ENCODE data around the gene KIF26B. TPM values are rescaled to one million over a fixed set of nuclear protein-coding genes. Genes with fewer than 3 reads are reported as not detected.

KIF26B gene
- total and polyA plus RNA-seq, 10 of the 15 experiments (the other 5 are each of a cell fraction or from before 2014, with no cell fraction given): 0.35 to 11.6 (median 2.2) TPM

- intact Hi-C loops (cut with micrococcal nuclease; ENCODE audit: unreplicated experiment): no loop called here
- no peak overlapping the region for H3K9ac ChIP-seq (ENCODE audit: control insufficient read depth, insufficient read depth, low read length)
- no peaks in the 10 kb centered on the region for H3K79me2 ChIP-seq (ENCODE audit: control insufficient read depth, insufficient read depth, low read length)
- ChIA-PET CTCF (interaction anchor here (0.6 to 1.2 kb wide), 2 partner anchors 41 to 220 kb away, joined by 3 read pairs; no protein-coding TSS in a partner anchor), SMC1A (ENCODE audit: uncharacterized antibody, unreplicated experiment) (no interaction called here), RAD21 (ENCODE audit: unreplicated experiment) (no interaction called here), POLR2A (no interaction called here)
- no peak overlapping the region for H3K4me3 ChIP-seq
- BruUV-seq (replicated peaks): no TSS peak
- WGBS (ENCODE audit: insufficient coverage, insufficient replicate concordance, low lambda C conversion rate, missing lambda C conversion rate): 57% methylated on average over 1 of the region's 1 CpG
- no peak overlapping the region for H3K4me2 ChIP-seq (ENCODE audit: control insufficient read depth, insufficient read depth)
- DNase-seq (ENCODE audit: low read depth, low spot score) (no peak), FAIRE-seq (no peak), ATAC-seq (no peak)
- H3K27me3 ChIP-seq (replicated peaks in 1 of 2; ENCODE audit: control insufficient read depth in 2 of 2, insufficient read depth in 2 of 2, low read length in 1 of 2): no peaks in the 10 kb centered on the region; a peak in 2 of 4 replicates
- in situ Hi-C loops (cut with MboI): no loop called here
- TF ChIP-seq MEF2A (IDR thresholded peaks at IDR 0.05; ENCODE audit: insufficient read depth, low read depth, low read length) (no peak), IRF3 (IDR thresholded peaks at IDR 0.05) (no peak), ESRRA (IDR thresholded peaks at IDR 0.05; ENCODE audit: low read length) (no peak), E4F1 (IDR thresholded peaks at IDR 0.05; ENCODE audit: borderline replicate concordance, partially characterized antibody) (no peak), USF1 (IDR thresholded peaks at IDR 0.05; ENCODE audit: borderline replicate concordance, extremely low read length, insufficient read depth, low read depth, low read length) (no peak), RCOR1 (conservative IDR thresholded peaks at IDR 0.05; ENCODE audit: low read depth, low read length) (no peak), YBX1 (IDR thresholded peaks at IDR 0.05) (no peak), TAF1 (IDR thresholded peaks at IDR 0.05; ENCODE audit: borderline replicate concordance, low read depth, low read length) (no peak), POU2F2 (IDR thresholded peaks at IDR 0.05; ENCODE audit: borderline replicate concordance, low read depth, low read length) (no peak), STAT1 (conservative IDR thresholded peaks at IDR 0.05) (no peak), SMAD5 (IDR thresholded peaks at IDR 0.05; ENCODE audit: low read depth) (no peak), SREBF1 (IDR thresholded peaks at IDR 0.05; ENCODE audit: low read length) (no peak), USF2 (IDR thresholded peaks at IDR 0.05; ENCODE audit: borderline replicate concordance, low read depth, low read length) (no peak), ZSCAN29 (IDR thresholded peaks at IDR 0.05) (no peak), MEF2B (IDR thresholded peaks at IDR 0.05; ENCODE audit: partially characterized antibody, poor library complexity, severe bottlenecking) (no peak), RFX5 (IDR thresholded peaks at IDR 0.05; ENCODE audit: low read depth, low read length) (no peak)
- TF ChIP-seq, protein P1, sequence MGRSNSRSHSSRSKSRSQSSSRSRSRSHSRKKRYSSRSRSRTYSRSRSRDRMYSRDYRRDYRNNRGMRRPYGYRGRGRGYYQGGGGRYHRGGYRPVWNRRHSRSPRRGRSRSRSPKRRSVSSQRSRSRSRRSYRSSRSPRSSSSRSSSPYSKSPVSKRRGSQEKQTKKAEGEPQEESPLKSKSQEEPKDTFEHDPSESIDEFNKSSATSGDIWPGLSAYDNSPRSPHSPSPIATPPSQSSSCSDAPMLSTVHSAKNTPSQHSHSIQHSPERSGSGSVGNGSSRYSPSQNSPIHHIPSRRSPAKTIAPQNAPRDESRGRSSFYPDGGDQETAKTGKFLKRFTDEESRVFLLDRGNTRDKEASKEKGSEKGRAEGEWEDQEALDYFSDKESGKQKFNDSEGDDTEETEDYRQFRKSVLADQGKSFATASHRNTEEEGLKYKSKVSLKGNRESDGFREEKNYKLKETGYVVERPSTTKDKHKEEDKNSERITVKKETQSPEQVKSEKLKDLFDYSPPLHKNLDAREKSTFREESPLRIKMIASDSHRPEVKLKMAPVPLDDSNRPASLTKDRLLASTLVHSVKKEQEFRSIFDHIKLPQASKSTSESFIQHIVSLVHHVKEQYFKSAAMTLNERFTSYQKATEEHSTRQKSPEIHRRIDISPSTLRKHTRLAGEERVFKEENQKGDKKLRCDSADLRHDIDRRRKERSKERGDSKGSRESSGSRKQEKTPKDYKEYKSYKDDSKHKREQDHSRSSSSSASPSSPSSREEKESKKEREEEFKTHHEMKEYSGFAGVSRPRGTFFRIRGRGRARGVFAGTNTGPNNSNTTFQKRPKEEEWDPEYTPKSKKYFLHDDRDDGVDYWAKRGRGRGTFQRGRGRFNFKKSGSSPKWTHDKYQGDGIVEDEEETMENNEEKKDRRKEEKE (IDR thresholded peaks at IDR 0.05): no peak
- H3K4me1 ChIP-seq (ENCODE audit: control insufficient read depth, insufficient read depth, low read length): no peaks in the 10 kb centered on the region
- no peak overlapping the region for H2AFZ ChIP-seq (ENCODE audit: control insufficient read depth, low read depth, low read length)
- H3K9me3 ChIP-seq (replicated peaks; ENCODE audit: control insufficient read depth, insufficient read depth, low read length): no peaks in the 10 kb centered on the region
- H3K27ac ChIP-seq (ENCODE audit: control insufficient read depth, insufficient read depth): no peak overlapping the region
- no peaks in the 10 kb centered on the region for H4K20me1 ChIP-seq (ENCODE audit: control insufficient read depth, insufficient read depth)
- H3K36me3 ChIP-seq (ENCODE audit: control insufficient read depth in 2 of 2, insufficient read depth in 2 of 2, low read length in 1 of 2): no peaks in the 10 kb centered on the region
These were observed 395.9 kb downstream of the KIF26B start for GRCh38 chr1:245550720-245551043.
